HG03521 (cell line): Measurements from ENCODE around the gene PPP1CC.
"Not testable (repeated sequence)": the region's sequence is repeated elsewhere in the genome, so short reads cannot be mapped to it uniquely, and the experiment has no call there.

ENCODE experiments used
- ATAC-seq: cut with Tn5 transposase; IDR thresholded peaks from one replicate; pipeline ENCODE4 v1.9.1; 2021; ENCODE audit warnings: mild to moderate bottlenecking, moderate library complexity; ENCODE audit not compliant: unreplicated experiment

PPP1CC gene

GRCh38 chr12:110742718-110743570 lies at the start of gene PPP1CC:
Gene PPP1CC (minus strand): TSS chr12:110742891. CDS start chr12:110742707, 184 bp downstream.
- ATAC-seq, result peak; percentile 81

GRCh38 chr12:110791589-110791988 lies 48.9 kb upstream of the PPP1CC start:
- ATAC-seq, result no peak

- no peak for ATAC-seq
Measured at GRCh38 chr12:110790301-110790700, 47.6 kb upstream of the PPP1CC start.

GRCh38 chr12:110786012-110786411 lies 43.3 kb upstream of the PPP1CC start:
- ATAC-seq, result no peak

- no peak for ATAC-seq
Measured at GRCh38 chr12:110785240-110785639, 42.5 kb upstream of the PPP1CC start.

- no peak for ATAC-seq
Measured at GRCh38 chr12:110782922-110783321, 40.2 kb upstream of the PPP1CC start.

GRCh38 chr12:110782094-110782493 lies 39.4 kb upstream of the PPP1CC start:
- no peak for ATAC-seq

GRCh38 chr12:110780448-110780847 lies 37.8 kb upstream of the PPP1CC start:
- no peak for ATAC-seq

GRCh38 chr12:110778833-110779577 lies 36.3 kb upstream of the PPP1CC start:
- ATAC-seq, result no peak

GRCh38 chr12:110776410-110776809 lies 33.7 kb upstream of the PPP1CC start:
- peak; percentile 94 for ATAC-seq

GRCh38 chr12:110775997-110776396 lies 33.3 kb upstream of the PPP1CC start:
- ATAC-seq, result no peak

- ATAC-seq, result no peak
Measured at GRCh38 chr12:110774824-110775223, 32.1 kb upstream of the PPP1CC start.

GRCh38 chr12:110768960-110769359 lies 26.3 kb upstream of the PPP1CC start:
- ATAC-seq, result no peak

- no peak for ATAC-seq
Measured at GRCh38 chr12:110767863-110768262, 25.2 kb upstream of the PPP1CC start.

GRCh38 chr12:110766311-110767154 lies 23.8 kb upstream of the PPP1CC start:
- no peak for ATAC-seq

GRCh38 chr12:110765572-110765971 lies 22.9 kb upstream of the PPP1CC start:
- ATAC-seq, result not testable (repeated sequence)

GRCh38 chr12:110765111-110765510 lies 22.4 kb upstream of the PPP1CC start:
- no peak for ATAC-seq

- ATAC-seq, result no peak
Measured at GRCh38 chr12:110763583-110763982, 20.9 kb upstream of the PPP1CC start.

GRCh38 chr12:110762891-110763290 lies 20.2 kb upstream of the PPP1CC start:
- no peak for ATAC-seq

- ATAC-seq, result no peak
Measured at GRCh38 chr12:110760204-110760609, 17.5 kb upstream of the PPP1CC start.

- no peak for ATAC-seq
Measured at GRCh38 chr12:110758922-110759321, 16.2 kb upstream of the PPP1CC start.
